Type B pancreatic cell (in vitro differentiated cells): ENCODE measurements around the gene SPATA6L. TPM values are rescaled to one million over a fixed set of nuclear protein-coding genes. Genes with fewer than 3 reads are reported as not detected.

Experiments
- DNase-seq: peaks from one replicate; pipeline ENCODE4 v3.0.0; 2021; ENCODE audit warnings: mixed read lengths; ENCODE audit not compliant: unreplicated experiment; ENCODE audit errors: extremely low spot score
- H3K27ac Mint-ChIP-seq: 2 replicates; pipeline ENCODE4 v1.8.0; 2021; ENCODE audit warnings: mild to moderate bottlenecking, mixed read lengths
- H3K27me3 Mint-ChIP-seq: 2 replicates; pipeline ENCODE4 v1.8.0; 2021; ENCODE audit warnings: mixed read lengths
- H3K36me3 Mint-ChIP-seq: 2 replicates; pipeline ENCODE4 v1.8.0; 2021; ENCODE audit warnings: mixed read lengths
- H3K4me1 Mint-ChIP-seq: one replicate; pipeline ENCODE4 v1.8.0; 2021; ENCODE audit warnings: mixed read lengths; ENCODE audit not compliant: unreplicated experiment
- H3K4me3 Mint-ChIP-seq: 2 replicates; pipeline ENCODE4 v1.8.0; 2021; ENCODE audit warnings: mild to moderate bottlenecking, mixed read lengths
- H3K9me3 Mint-ChIP-seq: 2 replicates; pipeline ENCODE4 v1.8.0; 2021; ENCODE audit warnings: mixed read lengths
- CTCF ChIP-seq: fragments of 200-600 bp; sonication (generic); conservative IDR thresholded peaks from 2 replicates; pipeline ENCODE4 v1.5.0; 2021; ENCODE audit warnings: antibody characterized with exemption, mild to moderate bottlenecking
- total RNA-seq: library from RNA; stranded (reverse); gene quantifications from 2 replicates; pipeline ENCODE4 v1.2.1, GENCODE V29; 2021; ENCODE audit warnings: low replicate concordance

The SPATA6L gene
- total RNA-seq, 1 donor from 2014 or later = 3.0 TPM

DNA sequence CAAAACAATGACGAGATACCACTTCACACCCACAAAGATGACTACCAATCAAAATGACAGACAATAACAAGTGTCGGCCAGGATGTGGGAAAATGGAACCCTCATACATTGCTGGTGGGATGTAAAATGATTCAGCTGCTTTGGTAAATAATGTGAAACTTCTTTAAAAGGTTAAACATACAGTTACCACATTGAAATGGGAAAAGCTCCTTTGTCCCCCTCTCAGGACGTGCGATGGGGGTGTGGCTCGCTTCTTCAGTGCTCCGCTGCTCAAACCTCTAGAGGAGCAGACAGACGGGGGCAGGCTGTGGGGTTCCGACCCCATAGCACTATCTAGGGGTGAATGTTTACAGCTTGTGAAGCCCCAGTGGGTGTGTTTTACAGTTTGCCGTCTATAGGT lies 12.2 kb downstream of the SPATA6L start:
- Mint-ChIP-seq H3K36me3 (peaks cover 3% of the 10 kb centered on the region), H3K4me3 (no peak overlapping the region), H3K4me1 (no peaks in the 10 kb centered on the region), H3K27ac (no peak overlapping the region), H3K9me3 (no peaks in the 10 kb centered on the region), H3K27me3 (no peaks in the 10 kb centered on the region)
- no peak for DNase-seq
- no peak for TF ChIP-seq CTCF

DNA sequence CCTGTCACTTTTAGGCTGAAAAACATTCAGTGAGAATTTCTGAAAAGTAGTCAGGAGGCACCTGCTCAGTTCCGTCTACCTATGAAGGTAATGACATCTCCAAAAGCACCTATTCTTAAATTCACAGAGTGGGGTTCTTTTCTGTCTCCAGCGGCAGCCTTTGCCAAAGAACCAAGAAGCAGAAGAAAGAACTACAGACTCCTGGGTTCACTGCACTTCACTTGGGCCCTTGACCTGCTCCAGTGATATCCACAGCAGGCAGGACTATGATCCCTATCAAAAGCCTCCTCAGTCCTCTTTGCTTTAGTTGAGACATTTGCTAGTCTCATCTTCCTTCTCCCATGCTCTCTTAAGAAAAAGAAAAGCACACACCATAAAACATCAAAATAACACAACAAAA lies 23.9 kb downstream of the SPATA6L start:
- DNase-seq = no peak
- Mint-ChIP-seq H3K9me3 (no peaks in the 10 kb centered on the region), H3K27me3 (no peaks in the 10 kb centered on the region), H3K36me3 (no peaks in the 10 kb centered on the region), H3K4me3 (no peak overlapping the region), H3K27ac (no peak overlapping the region), H3K4me1 (no peaks in the 10 kb centered on the region)
- no peak for TF ChIP-seq CTCF

DNA sequence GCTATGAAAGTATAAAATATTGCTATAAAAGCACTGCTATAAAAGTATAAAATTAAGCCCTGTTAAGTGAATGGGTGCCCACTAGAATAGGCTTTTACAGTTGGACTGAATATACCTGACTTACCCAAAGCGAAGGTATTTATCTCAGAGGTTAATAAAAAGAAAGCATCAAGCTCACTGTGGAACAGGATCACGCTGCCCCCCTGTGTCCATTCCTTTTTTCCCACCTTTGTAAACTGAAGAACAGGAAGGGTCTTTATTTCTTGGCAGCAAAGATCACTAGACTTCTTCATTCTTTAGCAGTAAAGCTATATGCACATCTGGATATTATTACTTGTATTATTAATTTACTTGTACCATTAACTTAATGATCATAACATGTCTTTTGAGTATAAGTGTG lies 26.3 kb downstream of the SPATA6L start:
- H3K4me3 Mint-ChIP-seq = no peak overlapping the region
- H3K27me3 Mint-ChIP-seq = no peaks in the 10 kb centered on the region
- no peak for DNase-seq
- peak; percentile 74 for TF ChIP-seq CTCF
- no peaks in the 10 kb centered on the region for H3K9me3 Mint-ChIP-seq
- H3K4me1 Mint-ChIP-seq = no peaks in the 10 kb centered on the region
- no peak overlapping the region for H3K27ac Mint-ChIP-seq
- H3K36me3 Mint-ChIP-seq = no peaks in the 10 kb centered on the region

- no peak overlapping the region for H3K27ac Mint-ChIP-seq
- no peaks in the 10 kb centered on the region for H3K36me3 Mint-ChIP-seq
- H3K9me3 Mint-ChIP-seq = no peaks in the 10 kb centered on the region
- no peak overlapping the region for H3K4me3 Mint-ChIP-seq
- DNase-seq = no peak
- no peak for TF ChIP-seq CTCF
- H3K27me3 Mint-ChIP-seq = no peaks in the 10 kb centered on the region
- no peaks in the 10 kb centered on the region for H3K4me1 Mint-ChIP-seq
Observed at GRCh38 chr9:4639420-4639819, 26.9 kb downstream of the SPATA6L start.

DNA sequence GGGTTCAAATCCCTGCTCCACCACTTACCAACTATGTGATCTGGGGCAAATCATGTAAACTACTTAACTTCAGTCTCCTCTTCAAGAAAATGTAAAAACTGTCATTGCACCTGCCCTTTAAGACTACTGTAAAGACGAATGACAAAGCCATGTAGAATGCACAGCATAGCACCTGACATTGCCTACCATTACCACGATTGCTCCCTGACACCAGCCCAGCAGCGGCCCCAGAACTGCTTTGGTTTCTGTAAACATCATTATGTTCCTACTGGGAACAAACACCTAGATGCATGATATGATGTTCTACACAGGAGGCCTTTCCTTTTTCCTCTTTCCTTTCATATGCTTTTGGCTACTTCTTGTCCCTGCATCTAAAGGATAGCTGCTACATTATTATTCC lies 27.3 kb downstream of the SPATA6L start:
- no peaks in the 10 kb centered on the region for H3K36me3 Mint-ChIP-seq
- TF ChIP-seq CTCF = no peak
- no peak overlapping the region for H3K27ac Mint-ChIP-seq
- H3K4me3 Mint-ChIP-seq = no peak overlapping the region
- no peaks in the 10 kb centered on the region for H3K9me3 Mint-ChIP-seq
- no peak for DNase-seq
- H3K4me1 Mint-ChIP-seq = no peaks in the 10 kb centered on the region
- no peaks in the 10 kb centered on the region for H3K27me3 Mint-ChIP-seq

GRCh38 chr9:4630836-4631235 lies 35.4 kb downstream of the SPATA6L start:
- no peaks in the 10 kb centered on the region for H3K36me3 Mint-ChIP-seq
- no peaks in the 10 kb centered on the region for H3K4me1 Mint-ChIP-seq
- no peak overlapping the region for H3K4me3 Mint-ChIP-seq
- no peak for TF ChIP-seq CTCF
- no peak overlapping the region for H3K27ac Mint-ChIP-seq
- no peak for DNase-seq
- no peaks in the 10 kb centered on the region for H3K27me3 Mint-ChIP-seq
- no peaks in the 10 kb centered on the region for H3K9me3 Mint-ChIP-seq
